Neural cell (in vitro differentiated cells): ENCODE data around the gene P2RY14. TPM values are rescaled to one million over a fixed set of nuclear protein-coding genes. Genes with fewer than 3 reads are reported as not detected.

Source experiments
- H2AFZ ChIP-seq: fragments of 200-600, 300-800 bp; sonication (generic), shearing (Covaris generic); 2 replicates; pipeline ENCODE4 v1.6.0; 2014; ENCODE audit warnings: low read depth, mild to moderate bottlenecking, antibody characterized with exemption, low read length, moderate library complexity
- H3F3A ChIP-seq: fragments of 200-600 bp; shearing (Covaris generic); 2 replicates; pipeline ENCODE4 v1.6.1; 2016; ENCODE audit warnings: mild to moderate bottlenecking, moderate library complexity, mixed read lengths, antibody characterized with exemption, low read length; ENCODE audit not compliant: insufficient read depth, poor library complexity, severe bottlenecking
- H3K27ac ChIP-seq: fragments of 200-600, 300-800 bp; sonication (generic), shearing (Covaris generic); 2 replicates; pipeline ENCODE4 v1.5.1; 2014; ENCODE audit warnings: mild to moderate bottlenecking, low read length, moderate library complexity
- H3K27me3 ChIP-seq: fragments of 300-800, 200-600 bp; sonication (generic), shearing (Covaris generic); 2 replicates; pipeline ENCODE4 v1.6.0; 2014; ENCODE audit warnings: mild to moderate bottlenecking, low read depth, low read length, moderate library complexity; ENCODE audit not compliant: insufficient read depth
- H3K36me3 ChIP-seq: fragments of 300-800, 200-600 bp; sonication (generic), shearing (Covaris generic); 2 replicates; pipeline ENCODE4 v1.5.1; 2014; ENCODE audit warnings: mild to moderate bottlenecking, antibody characterized with exemption, low read length, moderate library complexity; ENCODE audit not compliant: insufficient read depth
- H3K4me2 ChIP-seq: fragments of 300-800, 200-600 bp; sonication (generic), shearing (Covaris generic); 2 replicates; pipeline ENCODE4 v1.6.0; 2014; ENCODE audit warnings: mild to moderate bottlenecking, low read length
- H3K4me3 ChIP-seq: fragments of 300-800, 200-600 bp; sonication (generic), shearing (Covaris generic); 2 replicates; pipeline ENCODE4 v1.5.1; 2014; ENCODE audit warnings: mild to moderate bottlenecking, low read length, moderate library complexity
- H3K79me2 ChIP-seq: fragments of 200-600 bp; shearing (Covaris generic); replicated peaks from 2 replicates; pipeline ENCODE4 v1.6.0; 2014; ENCODE audit warnings: mild to moderate bottlenecking, low read length, moderate library complexity; ENCODE audit not compliant: insufficient read depth
- H3K9ac ChIP-seq: fragments of 300-800, 200-600 bp; sonication (generic), shearing (Covaris generic); 2 replicates; pipeline ENCODE4 v1.6.1; 2016; ENCODE audit warnings: mild to moderate bottlenecking, low read length, mixed read lengths
- H3K9me2 ChIP-seq: fragments of 200-600 bp; shearing (Covaris generic); 2 replicates; pipeline ENCODE4 v1.6.1; 2016; ENCODE audit warnings: mild to moderate bottlenecking, low read length, mixed read lengths; ENCODE audit not compliant: insufficient read depth
- H3K9me3 ChIP-seq: fragments of 200-600, 300-800 bp; sonication (generic), shearing (Covaris generic); 2 replicates; pipeline ENCODE4 v1.6.1; 2016; ENCODE audit warnings: mild to moderate bottlenecking, mixed run types, low read length, moderate library complexity, mixed read lengths
- H4K20me1 ChIP-seq: fragments of 200-600 bp; shearing (Covaris generic); 2 replicates; pipeline ENCODE4 v1.6.1; 2016; ENCODE audit warnings: mild to moderate bottlenecking, mixed run types; ENCODE audit not compliant: insufficient read depth
- EP300 ChIP-seq: fragments of 450-650 bp; conservative IDR thresholded peaks from 2 replicates; pipeline ENCODE4 v1.6.1; 2014; ENCODE audit warnings: antibody characterized with exemption, mild to moderate bottlenecking, moderate library complexity; ENCODE audit not compliant: poor library complexity, severe bottlenecking
- EZH2 ChIP-seq: fragments of 200-600, 300-800 bp; shearing (Covaris generic), sonication (generic); IDR thresholded peaks from 2 replicates; pipeline ENCODE4 v1.6.1; 2014; ENCODE audit warnings: antibody characterized with exemption, low read length, borderline replicate concordance, mild to moderate bottlenecking; ENCODE audit not compliant: insufficient read depth, poor library complexity, severe bottlenecking
- MXI1 ChIP-seq: fragments of 450-650 bp; conservative IDR thresholded peaks from 2 replicates; pipeline ENCODE4 v1.6.1; 2014; ENCODE audit warnings: antibody characterized with exemption, mild to moderate bottlenecking; ENCODE audit not compliant: poor library complexity, severe bottlenecking
- POLR2AphosphoS5 ChIP-seq: IDR thresholded peaks from 2 replicates; pipeline ENCODE4 v1.6.1; 2012
- RAD21 ChIP-seq: fragments of 450-650 bp; conservative IDR thresholded peaks from 2 replicates; pipeline ENCODE4 v1.6.1; 2014; ENCODE audit warnings: antibody characterized with exemption, mild to moderate bottlenecking, moderate library complexity
- SMC3 ChIP-seq: fragments of 450-650 bp; conservative IDR thresholded peaks from 2 replicates; pipeline ENCODE4 v1.6.1; 2014; ENCODE audit warnings: antibody characterized with exemption, mild to moderate bottlenecking, moderate library complexity; ENCODE audit not compliant: poor library complexity
- TAF1 ChIP-seq: IDR thresholded peaks from 2 replicates; pipeline ENCODE4 v1.6.1; 2012; ENCODE audit warnings: low read depth
- polyA plus RNA-seq: library from polyadenylated mRNA; depleted of rRNA; stranded (reverse); fragments of >200 nt; gene quantifications from 2 replicates; pipeline ENCODE4 v1.2.3, GENCODE V29; 2014
- TF ChIP-seq, protein P1 (sequence below): fragments of 450-650 bp; IDR thresholded peaks from 2 replicates; pipeline ENCODE4 v1.5.1; 2014; ENCODE audit warnings: antibody characterized with exemption, mild to moderate bottlenecking, moderate library complexity; ENCODE audit not compliant: poor library complexity, severe bottlenecking
- TF ChIP-seq, protein P2 (sequence below): IDR thresholded peaks from 2 replicates; pipeline ENCODE4 v1.6.1; 2012; ENCODE audit warnings: borderline replicate concordance

Gene P2RY14
- polyA plus RNA-seq, 1 donor from 2014 or later = not detected

DNA sequence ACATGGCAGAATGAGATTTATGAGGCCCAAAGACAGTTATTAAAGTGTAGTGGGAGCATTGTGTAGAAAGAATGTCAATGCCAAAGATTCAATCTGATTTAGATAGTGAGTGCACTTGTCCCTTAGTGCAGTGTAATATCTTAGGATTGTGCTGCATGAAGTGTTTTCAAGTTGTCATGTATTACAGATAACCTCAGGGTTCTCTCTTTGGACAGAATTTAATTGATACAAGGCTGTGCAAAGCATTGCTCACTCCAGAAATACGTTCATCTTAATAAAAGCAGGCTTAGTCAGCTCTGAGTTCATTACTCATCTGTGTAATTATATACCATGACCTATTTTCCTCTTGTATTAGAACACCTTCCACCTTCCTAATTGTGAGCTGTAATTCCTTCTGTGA lies 59.3 kb downstream of the P2RY14 start:
- Histone ChIP-seq H3K4me3 (no peak overlapping the region), H3K9me2 (no peaks in the 10 kb centered on the region), H3F3A (no peaks in the 10 kb centered on the region), H3K36me3 (no peaks in the 10 kb centered on the region), H3K9me3 (no peaks in the 10 kb centered on the region), H4K20me1 (peaks cover 2% of the 10 kb centered on the region), H3K9ac (no peak overlapping the region), H3K27ac (no peak overlapping the region), H3K4me2 (no peak overlapping the region), H3K27me3 (no peaks in the 10 kb centered on the region), H3K79me2 (no peaks in the 10 kb centered on the region), H2AFZ (no peak overlapping the region)
- no peak for TF ChIP-seq EP300
- TF ChIP-seq, protein P1, sequence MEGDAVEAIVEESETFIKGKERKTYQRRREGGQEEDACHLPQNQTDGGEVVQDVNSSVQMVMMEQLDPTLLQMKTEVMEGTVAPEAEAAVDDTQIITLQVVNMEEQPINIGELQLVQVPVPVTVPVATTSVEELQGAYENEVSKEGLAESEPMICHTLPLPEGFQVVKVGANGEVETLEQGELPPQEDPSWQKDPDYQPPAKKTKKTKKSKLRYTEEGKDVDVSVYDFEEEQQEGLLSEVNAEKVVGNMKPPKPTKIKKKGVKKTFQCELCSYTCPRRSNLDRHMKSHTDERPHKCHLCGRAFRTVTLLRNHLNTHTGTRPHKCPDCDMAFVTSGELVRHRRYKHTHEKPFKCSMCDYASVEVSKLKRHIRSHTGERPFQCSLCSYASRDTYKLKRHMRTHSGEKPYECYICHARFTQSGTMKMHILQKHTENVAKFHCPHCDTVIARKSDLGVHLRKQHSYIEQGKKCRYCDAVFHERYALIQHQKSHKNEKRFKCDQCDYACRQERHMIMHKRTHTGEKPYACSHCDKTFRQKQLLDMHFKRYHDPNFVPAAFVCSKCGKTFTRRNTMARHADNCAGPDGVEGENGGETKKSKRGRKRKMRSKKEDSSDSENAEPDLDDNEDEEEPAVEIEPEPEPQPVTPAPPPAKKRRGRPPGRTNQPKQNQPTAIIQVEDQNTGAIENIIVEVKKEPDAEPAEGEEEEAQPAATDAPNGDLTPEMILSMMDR = no peak
- TF ChIP-seq POLR2AphosphoS5 = no peak
- TF ChIP-seq TAF1 = no peak
- TF ChIP-seq SMC3 = no peak
- TF ChIP-seq RAD21 = no peak
- TF ChIP-seq, protein P2, sequence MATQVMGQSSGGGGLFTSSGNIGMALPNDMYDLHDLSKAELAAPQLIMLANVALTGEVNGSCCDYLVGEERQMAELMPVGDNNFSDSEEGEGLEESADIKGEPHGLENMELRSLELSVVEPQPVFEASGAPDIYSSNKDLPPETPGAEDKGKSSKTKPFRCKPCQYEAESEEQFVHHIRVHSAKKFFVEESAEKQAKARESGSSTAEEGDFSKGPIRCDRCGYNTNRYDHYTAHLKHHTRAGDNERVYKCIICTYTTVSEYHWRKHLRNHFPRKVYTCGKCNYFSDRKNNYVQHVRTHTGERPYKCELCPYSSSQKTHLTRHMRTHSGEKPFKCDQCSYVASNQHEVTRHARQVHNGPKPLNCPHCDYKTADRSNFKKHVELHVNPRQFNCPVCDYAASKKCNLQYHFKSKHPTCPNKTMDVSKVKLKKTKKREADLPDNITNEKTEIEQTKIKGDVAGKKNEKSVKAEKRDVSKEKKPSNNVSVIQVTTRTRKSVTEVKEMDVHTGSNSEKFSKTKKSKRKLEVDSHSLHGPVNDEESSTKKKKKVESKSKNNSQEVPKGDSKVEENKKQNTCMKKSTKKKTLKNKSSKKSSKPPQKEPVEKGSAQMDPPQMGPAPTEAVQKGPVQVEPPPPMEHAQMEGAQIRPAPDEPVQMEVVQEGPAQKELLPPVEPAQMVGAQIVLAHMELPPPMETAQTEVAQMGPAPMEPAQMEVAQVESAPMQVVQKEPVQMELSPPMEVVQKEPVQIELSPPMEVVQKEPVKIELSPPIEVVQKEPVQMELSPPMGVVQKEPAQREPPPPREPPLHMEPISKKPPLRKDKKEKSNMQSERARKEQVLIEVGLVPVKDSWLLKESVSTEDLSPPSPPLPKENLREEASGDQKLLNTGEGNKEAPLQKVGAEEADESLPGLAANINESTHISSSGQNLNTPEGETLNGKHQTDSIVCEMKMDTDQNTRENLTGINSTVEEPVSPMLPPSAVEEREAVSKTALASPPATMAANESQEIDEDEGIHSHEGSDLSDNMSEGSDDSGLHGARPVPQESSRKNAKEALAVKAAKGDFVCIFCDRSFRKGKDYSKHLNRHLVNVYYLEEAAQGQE = no peak
- no peak for TF ChIP-seq MXI1
- no peak for TF ChIP-seq EZH2

DNA sequence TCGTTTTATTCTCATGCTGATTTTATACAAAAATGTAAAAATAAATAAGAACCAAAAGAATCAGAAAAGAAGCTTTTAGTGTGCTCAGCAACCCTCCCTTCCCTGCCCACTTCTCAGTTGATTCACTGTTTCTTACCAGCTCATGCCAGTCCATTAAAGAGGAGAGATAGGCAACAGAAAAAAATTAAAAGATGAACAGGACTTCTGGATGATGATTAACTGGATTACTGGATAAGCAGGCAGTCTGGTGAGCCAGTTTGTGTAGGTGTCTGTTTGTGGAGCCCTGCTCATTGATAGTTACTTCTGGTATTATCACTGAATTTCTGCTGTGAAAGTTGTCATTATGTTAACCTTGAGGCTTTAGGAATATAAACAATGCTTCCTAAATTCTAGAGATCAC lies 60.2 kb downstream of the P2RY14 start:
- Histone ChIP-seq H4K20me1 (no peaks in the 10 kb centered on the region), H3K4me2 (no peak overlapping the region), H3K9ac (no peak overlapping the region), H3K36me3 (no peaks in the 10 kb centered on the region), H3K9me3 (no peaks in the 10 kb centered on the region), H3K4me3 (no peak overlapping the region), H3K79me2 (no peaks in the 10 kb centered on the region), H3F3A (no peaks in the 10 kb centered on the region), H3K27me3 (no peaks in the 10 kb centered on the region), H2AFZ (no peak overlapping the region), H3K9me2 (no peaks in the 10 kb centered on the region), H3K27ac (no peak overlapping the region)
- TF ChIP-seq, protein P2 = no peak
- TF ChIP-seq, protein P1 = no peak
- no peak for TF ChIP-seq POLR2AphosphoS5
- TF ChIP-seq TAF1 = no peak
- no peak for TF ChIP-seq MXI1
- TF ChIP-seq SMC3 = no peak
- no peak for TF ChIP-seq EZH2
- no peak for TF ChIP-seq EP300
- TF ChIP-seq RAD21 = no peak
